ENCODE data around the gene TMPRSS4. TPM values are rescaled to one million over a fixed set of nuclear protein-coding genes. Genes with fewer than 3 reads are reported as not detected.

Gene TMPRSS4
- total RNA-seq, 2 donors from 2014 or later: 309 to 344 TPM

- no peak overlapping the region for H3K9ac ChIP-seq (ENCODE audit: low read depth in 2 of 2, low read length in 2 of 2)
- intact Hi-C loops (cut with DNase I): no loop called here
- no peaks in the 10 kb centered on the region for H3K27me3 ChIP-seq
- DNase-seq: no peak
- H3K4me3 ChIP-seq: no peak overlapping the region
- peaks cover 6% of the 10 kb centered on the region for H3K4me1 ChIP-seq
- TF ChIP-seq CTCF (IDR thresholded peaks at IDR 0.05): no peak
- no peak overlapping the region for H3K27ac ChIP-seq
- no peaks in the 10 kb centered on the region for H3K9me3 ChIP-seq
- no peaks in the 10 kb centered on the region for H3K36me3 ChIP-seq
Observed at GRCh38 chr11:118074091-118074685, 2.7 kb upstream of the TMPRSS4 start.

GRCh38 chr11:118074785-118075184 is 2.1 kb upstream of the TMPRSS4 start:
- Histone ChIP-seq H3K4me1 (peaks cover 6% of the 10 kb centered on the region), H3K9me3 (no peaks in the 10 kb centered on the region), H3K27me3 (no peaks in the 10 kb centered on the region), H3K27ac (peak overlapping the region; percentile 56), H3K4me3 (no peak overlapping the region), H3K36me3 (no peaks in the 10 kb centered on the region), H3K9ac (ENCODE audit: low read depth in 2 of 2, low read length in 2 of 2) (no peak overlapping the region)
- TF ChIP-seq CTCF (IDR thresholded peaks at IDR 0.05): no peak
- peak; percentile 68 for DNase-seq
- intact Hi-C loops (cut with DNase I): no loop called here

- Histone ChIP-seq H3K27ac (peak overlapping the region; percentile 88), H3K4me1 (peaks cover 6% of the 10 kb centered on the region), H3K36me3 (no peaks in the 10 kb centered on the region), H3K9ac (ENCODE audit: low read depth in 2 of 2, low read length in 2 of 2) (peak overlapping the region; percentile 51 to 96), H3K27me3 (no peaks in the 10 kb centered on the region), H3K9me3 (no peaks in the 10 kb centered on the region), H3K4me3 (peak overlapping the region; percentile 32)
- no peak for DNase-seq
- intact Hi-C loops (cut with DNase I): no loop called here
- TF ChIP-seq CTCF (IDR thresholded peaks at IDR 0.05): no peak
Observed at GRCh38 chr11:118078911-118079411, 2.1 kb downstream of the TMPRSS4 start.

DNA sequence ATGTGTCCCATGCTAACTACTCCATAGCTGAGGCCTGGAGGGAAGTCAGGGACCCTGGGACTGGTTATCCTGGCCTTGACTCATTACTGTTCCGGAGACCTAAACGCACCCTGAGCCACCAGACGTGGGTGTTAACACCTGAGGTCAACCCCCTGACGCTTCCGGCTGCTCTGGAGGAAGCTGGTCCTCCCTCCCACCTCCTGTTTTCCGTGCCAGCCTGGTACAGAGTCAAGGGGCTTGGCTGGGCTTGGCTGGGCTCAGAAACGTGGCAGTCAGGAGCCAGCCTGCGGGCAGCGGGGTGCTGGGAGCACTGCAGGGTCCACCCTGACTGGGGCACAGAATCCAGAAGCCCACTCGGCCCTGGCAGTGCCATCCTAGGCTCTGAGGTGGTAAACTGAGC is 2.6 kb downstream of the TMPRSS4 start:
- Histone ChIP-seq H3K27ac (peak overlapping the region; percentile 88), H3K9ac (ENCODE audit: low read depth in 2 of 2, low read length in 2 of 2) (peak overlapping the region; percentile 51 to 96), H3K9me3 (no peaks in the 10 kb centered on the region), H3K27me3 (no peaks in the 10 kb centered on the region), H3K4me1 (peaks cover 8% of the 10 kb centered on the region), H3K4me3 (peak overlapping the region; percentile 32), H3K36me3 (no peaks in the 10 kb centered on the region)
- intact Hi-C loops (cut with DNase I): no loop called here
- no peak for TF ChIP-seq CTCF (IDR thresholded peaks at IDR 0.05)
- peak; percentile 60 for DNase-seq

GRCh38 chr11:118080296-118080695 is 3.4 kb downstream of the TMPRSS4 start:
- intact Hi-C loops (cut with DNase I): no loop called here
- no peak overlapping the region for H3K27ac ChIP-seq

More at GRCh38 chr11:118080296-118080695, 3.4 kb downstream of the TMPRSS4 start:
- Histone ChIP-seq H3K9me3 (no peaks in the 10 kb centered on the region), H3K27me3 (no peaks in the 10 kb centered on the region), H3K4me1 (peaks cover 12% of the 10 kb centered on the region), H3K36me3 (no peaks in the 10 kb centered on the region), H3K4me3 (no peak overlapping the region), H3K9ac (ENCODE audit: low read depth in 2 of 2, low read length in 2 of 2) (peak overlapping the region in 1 of 2 donors; percentile 96)
- TF ChIP-seq CTCF (IDR thresholded peaks at IDR 0.05): no peak
- DNase-seq: no peak

All from colonic mucosa (tissue), 4 donors.